Mucosa of rectum (tissue), 2 donors: ENCODE data around the gene BPIFB1.

Source experiments
- H3K27ac ChIP-seq, 2 donors: one replicate each; pipeline ENCODE4 v1.7.0; 2013; ENCODE audit warnings: inconsistent platforms in 2 of 2, low read depth in 2 of 2, low read length in 2 of 2
- H3K27me3 ChIP-seq, 2 donors: one replicate each; pipeline ENCODE4 v1.7.0; 2013; ENCODE audit warnings: low read length in 2 of 2; ENCODE audit not compliant: control insufficient read depth in 2 of 2, insufficient read depth in 2 of 2
- H3K36me3 ChIP-seq, 2 donors: one replicate each; pipeline ENCODE4 v1.7.0; 2013; ENCODE audit warnings: low read length in 2 of 2; ENCODE audit not compliant: control insufficient read depth in 2 of 2, insufficient read depth in 2 of 2
- H3K4me1 ChIP-seq, 2 donors: one replicate each; pipeline ENCODE4 v1.7.0; 2013; ENCODE audit warnings: low read length in 2 of 2, mild to moderate bottlenecking in 1 of 2; ENCODE audit not compliant: control insufficient read depth in 2 of 2, insufficient read depth in 2 of 2
- H3K4me3 ChIP-seq, 2 donors: one replicate each; pipeline ENCODE4 v1.7.0; 2013; ENCODE audit warnings: low read length in 2 of 2
- H3K9ac ChIP-seq, 2 donors: one replicate each; pipeline ENCODE4 v1.7.0; 2013; ENCODE audit warnings: low read length in 2 of 2, low read depth in 1 of 2, mild to moderate bottlenecking in 1 of 2
- H3K9me3 ChIP-seq, 2 donors: one replicate each; pipeline ENCODE4 v1.7.0; 2013; ENCODE audit warnings: low read length in 2 of 2; ENCODE audit not compliant: control insufficient read depth in 2 of 2
- donor health status: healthy.
- donor health status: Normal muscosa, but diverticular disease.

BPIFB1 gene

GRCh38 chr20:33280775-33281174, 2.2 kb upstream of the BPIFB1 start:
- Histone ChIP-seq H3K36me3 (no peaks in the 10 kb centered on the region), H3K4me3 (no peak overlapping the region), H3K27me3 (peaks cover 3 to 8% of the 10 kb centered on the region in 2 donors), H3K4me1 (no peaks in the 10 kb centered on the region), H3K27ac (no peak overlapping the region), H3K9ac (no peak overlapping the region), H3K9me3 (no peaks in the 10 kb centered on the region)

- Histone ChIP-seq H3K27ac (no peak overlapping the region), H3K27me3 (peaks cover 3 to 8% of the 10 kb centered on the region in 2 donors), H3K9ac (no peak overlapping the region), H3K9me3 (no peaks in the 10 kb centered on the region), H3K4me1 (no peaks in the 10 kb centered on the region), H3K4me3 (no peak overlapping the region), H3K36me3 (no peaks in the 10 kb centered on the region)
Measured at GRCh38 chr20:33281550-33282146, 1.4 kb upstream of the BPIFB1 start.

- Histone ChIP-seq H3K36me3 (no peaks in the 10 kb centered on the region), H3K27me3 (peaks cover 7 to 8% of the 10 kb centered on the region in 2 donors), H3K4me1 (no peaks in the 10 kb centered on the region), H3K9ac (no peak overlapping the region), H3K9me3 (no peaks in the 10 kb centered on the region), H3K4me3 (no peak overlapping the region), H3K27ac (no peak overlapping the region)
Measured at GRCh38 chr20:33282196-33282934, 649 bp upstream of the BPIFB1 start.

GRCh38 chr20:33284284-33284683, 1.3 kb downstream of the BPIFB1 start:
- no peaks in the 10 kb centered on the region for H3K9me3 ChIP-seq
- H3K9ac ChIP-seq, result no peak overlapping the region
- no peak overlapping the region for H3K27ac ChIP-seq
- H3K4me3 ChIP-seq, result no peak overlapping the region
- H3K27me3 ChIP-seq, result peaks cover 0 to 8% of the 10 kb centered on the region in 2 donors
- H3K4me1 ChIP-seq, result no peaks in the 10 kb centered on the region
- no peaks in the 10 kb centered on the region for H3K36me3 ChIP-seq

GRCh38 chr20:33284937-33285336, 1.9 kb downstream of the BPIFB1 start:
- Histone ChIP-seq H3K9ac (no peak overlapping the region), H3K36me3 (no peaks in the 10 kb centered on the region), H3K27me3 (peaks cover 0 to 8% of the 10 kb centered on the region in 2 donors), H3K4me3 (no peak overlapping the region), H3K9me3 (no peaks in the 10 kb centered on the region), H3K4me1 (no peaks in the 10 kb centered on the region), H3K27ac (no peak overlapping the region)

- no peaks in the 10 kb centered on the region for H3K9me3 ChIP-seq
- no peaks in the 10 kb centered on the region for H3K36me3 ChIP-seq
- no peak overlapping the region for H3K27ac ChIP-seq
- H3K27me3 ChIP-seq, result peaks cover 0 to 8% of the 10 kb centered on the region in 2 donors
- H3K9ac ChIP-seq, result no peak overlapping the region
- no peak overlapping the region for H3K4me3 ChIP-seq
- H3K4me1 ChIP-seq, result no peaks in the 10 kb centered on the region
Measured at GRCh38 chr20:33285861-33286495, 3.0 kb downstream of the BPIFB1 start.

GRCh38 chr20:33287884-33288283, 4.9 kb downstream of the BPIFB1 start:
- peaks cover 0 to 10% of the 10 kb centered on the region in 2 donors for H3K27me3 ChIP-seq

GRCh38 chr20:33290852-33291251, 7.8 kb downstream of the BPIFB1 start:
- Histone ChIP-seq H3K9me3 (no peaks in the 10 kb centered on the region), H3K27me3 (peaks cover 0 to 7% of the 10 kb centered on the region in 2 donors), H3K27ac (no peak overlapping the region), H3K36me3 (no peaks in the 10 kb centered on the region), H3K4me3 (no peak overlapping the region), H3K4me1 (no peaks in the 10 kb centered on the region), H3K9ac (no peak overlapping the region)

More at GRCh38 chr20:33287884-33288283, 4.9 kb downstream of the BPIFB1 start:
- H3K4me3 ChIP-seq, result no peak overlapping the region
- no peaks in the 10 kb centered on the region for H3K9me3 ChIP-seq
- H3K27ac ChIP-seq, result no peak overlapping the region
- no peaks in the 10 kb centered on the region for H3K4me1 ChIP-seq
- no peak overlapping the region for H3K9ac ChIP-seq
- H3K36me3 ChIP-seq, result no peaks in the 10 kb centered on the region

- no peak overlapping the region for H3K4me3 ChIP-seq
- no peak overlapping the region for H3K27ac ChIP-seq
- H3K4me1 ChIP-seq, result no peaks in the 10 kb centered on the region
- H3K9me3 ChIP-seq, result no peaks in the 10 kb centered on the region
- no peaks in the 10 kb centered on the region for H3K36me3 ChIP-seq
- no peak overlapping the region for H3K9ac ChIP-seq
- peaks cover 0 to 7% of the 10 kb centered on the region in 2 donors for H3K27me3 ChIP-seq
Measured at GRCh38 chr20:33291416-33291815, 8.4 kb downstream of the BPIFB1 start.

- H3K27me3 ChIP-seq, result peaks cover 0 to 7% of the 10 kb centered on the region in 2 donors
- no peaks in the 10 kb centered on the region for H3K36me3 ChIP-seq
- H3K9ac ChIP-seq, result no peak overlapping the region
- H3K27ac ChIP-seq, result no peak overlapping the region
- H3K4me1 ChIP-seq, result no peaks in the 10 kb centered on the region
- H3K4me3 ChIP-seq, result no peak overlapping the region
- no peaks in the 10 kb centered on the region for H3K9me3 ChIP-seq
Measured at GRCh38 chr20:33291830-33292355, 8.9 kb downstream of the BPIFB1 start.
